HK-2 (cell line): ENCODE data around the gene ACKR3.

Experiments
- DNase-seq: peaks from one replicate; pipeline ENCODE4 v3.0.0-alpha.2; 2018; ENCODE audit not compliant: unreplicated experiment

ACKR3 gene

GRCh38 chr2:236550290-236550689, 19.3 kb upstream of the ACKR3 start:
- DNase-seq: no peak

DNA sequence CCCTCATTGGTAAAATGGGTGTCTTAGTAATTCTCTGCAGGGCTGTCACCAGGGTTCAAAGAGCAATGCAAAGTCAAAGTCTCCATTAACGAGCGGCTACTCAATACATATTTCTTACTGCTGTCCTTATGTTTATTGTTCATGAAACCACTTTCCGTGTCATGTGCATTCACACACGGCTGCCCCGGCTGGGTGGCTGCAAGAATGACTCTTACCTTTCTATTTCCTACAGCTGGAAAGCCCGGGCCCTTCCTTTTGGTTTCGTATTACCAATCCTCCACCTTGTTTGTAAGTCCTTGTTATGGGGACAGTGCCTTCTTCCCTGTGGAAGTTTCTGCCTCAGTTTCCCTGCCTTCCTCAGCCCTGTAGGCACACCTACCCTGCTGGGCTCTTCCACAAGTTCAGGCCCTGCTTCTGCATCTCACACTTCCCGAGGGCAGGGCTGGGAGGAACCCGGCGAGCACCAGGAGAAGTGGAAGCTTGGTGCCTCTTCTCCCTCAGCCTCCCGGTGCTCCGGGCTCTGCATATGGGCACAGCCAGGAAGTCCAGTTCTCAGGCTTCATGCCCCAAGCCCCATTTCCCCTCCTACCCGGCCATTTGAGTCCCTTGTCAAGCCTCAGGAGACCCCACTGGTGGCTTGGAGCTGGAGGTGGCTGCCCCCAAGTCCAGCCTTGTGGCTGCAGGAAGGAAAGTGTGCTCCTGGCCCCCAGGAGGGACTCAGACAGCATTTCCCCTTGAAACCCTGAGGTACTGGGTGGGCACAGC, 18.7 kb upstream of the ACKR3 start:
- DNase-seq: no peak

GRCh38 chr2:236551471-236552211, 18.0 kb upstream of the ACKR3 start:
- DNase-seq: no peak

DNA sequence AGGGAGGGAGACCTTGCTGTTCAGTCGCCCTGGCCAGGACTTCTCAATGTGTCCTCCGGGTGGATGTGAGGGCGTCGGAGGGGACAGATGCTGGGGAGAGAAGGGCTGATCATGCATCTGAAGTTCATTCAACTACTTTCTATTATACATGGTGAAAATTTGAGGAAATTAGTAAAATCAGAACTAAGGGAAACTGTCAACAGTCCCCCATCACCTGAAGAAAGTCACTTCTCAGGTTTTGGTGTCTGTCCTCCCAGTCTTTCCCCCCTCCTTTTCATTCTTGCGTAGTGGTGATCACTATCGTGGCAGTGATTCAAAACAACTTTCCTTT, 17.4 kb upstream of the ACKR3 start:
- DNase-seq: no peak

- DNase-seq: no peak
Observed at GRCh38 chr2:236552581-236553363, 16.9 kb upstream of the ACKR3 start.

DNA sequence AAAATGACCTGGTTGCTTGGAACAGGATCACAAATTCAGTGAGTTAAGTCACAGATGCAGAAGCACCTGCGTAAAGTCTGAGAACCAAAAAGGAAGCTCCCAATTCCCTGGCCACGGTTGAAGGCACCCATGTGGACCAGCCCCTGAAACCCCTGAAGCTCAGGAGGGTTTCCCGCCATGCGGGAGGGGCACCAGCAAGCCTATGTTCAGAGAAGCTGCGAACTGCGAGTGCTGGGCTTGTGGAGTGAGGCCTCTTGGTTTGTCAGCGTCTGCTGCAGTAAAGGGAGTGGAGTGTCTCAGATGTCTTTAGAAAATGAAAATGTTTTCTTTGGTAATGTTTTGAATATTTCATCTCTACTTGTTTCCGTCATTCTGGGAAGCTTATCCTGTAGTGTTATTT, 16.1 kb upstream of the ACKR3 start:
- no peak for DNase-seq

- no peak for DNase-seq
Observed at GRCh38 chr2:236554629-236555282, 14.9 kb upstream of the ACKR3 start.

GRCh38 chr2:236555481-236555880, 14.1 kb upstream of the ACKR3 start:
- DNase-seq: no peak

DNA sequence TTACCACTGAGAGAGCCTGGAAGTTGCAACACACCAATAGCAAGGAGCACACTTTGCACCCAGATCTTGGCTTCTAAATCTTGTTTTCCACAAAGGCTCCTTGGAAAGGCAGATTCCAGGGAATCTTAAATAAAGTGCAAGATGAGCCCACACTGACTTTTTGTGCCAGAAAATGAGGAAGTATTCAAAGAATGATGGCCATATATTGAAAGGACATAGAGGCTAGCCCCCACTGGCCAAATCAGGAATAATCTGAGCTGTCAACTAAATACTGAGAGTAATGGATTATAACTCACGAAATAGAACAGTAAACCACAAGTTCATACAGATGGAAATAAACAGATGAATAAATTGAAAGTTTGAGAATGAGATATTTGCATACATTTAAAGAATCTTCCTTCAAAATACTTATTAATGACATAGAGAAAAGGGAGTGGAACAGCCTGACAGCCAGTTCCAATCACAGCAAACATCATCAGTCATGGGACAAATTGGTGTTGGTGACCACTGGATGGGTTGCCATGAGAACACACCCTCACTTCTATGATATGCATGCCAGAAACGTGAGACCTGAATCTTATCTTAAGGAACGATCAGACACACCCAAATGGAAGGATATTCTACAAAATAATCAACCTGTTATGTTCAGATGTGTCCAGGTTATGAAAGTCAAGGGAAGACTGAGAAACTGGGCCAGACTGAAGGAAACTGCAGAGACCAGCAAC, 12.2 kb upstream of the ACKR3 start:
- no peak for DNase-seq

DNA sequence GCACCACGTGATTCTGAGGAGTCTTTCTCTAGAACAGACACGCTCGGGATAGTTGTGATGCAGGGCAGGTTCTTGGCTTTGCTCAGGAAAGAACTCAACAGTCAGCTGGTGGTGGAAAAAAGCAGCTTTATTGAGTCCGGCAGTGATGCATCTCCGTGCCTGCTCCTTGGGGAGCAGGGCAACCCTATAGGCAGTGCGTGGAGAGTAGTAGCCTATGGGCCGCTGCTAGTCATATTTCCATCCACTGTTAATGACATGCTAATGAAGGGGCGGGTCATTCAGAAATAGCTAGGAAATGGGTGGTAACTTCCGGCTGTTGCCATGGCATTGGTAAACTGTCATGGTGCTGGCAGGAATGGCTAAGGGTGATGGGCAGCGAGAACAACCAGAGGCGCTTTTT, 11.6 kb upstream of the ACKR3 start:
- DNase-seq: no peak

GRCh38 chr2:236558993-236559978, 10.3 kb upstream of the ACKR3 start:
- DNase-seq: no peak

GRCh38 chr2:236561874-236562273, 7.8 kb upstream of the ACKR3 start:
- DNase-seq: no peak

- no peak for DNase-seq
Observed at GRCh38 chr2:236562434-236562833, 7.2 kb upstream of the ACKR3 start.

DNA sequence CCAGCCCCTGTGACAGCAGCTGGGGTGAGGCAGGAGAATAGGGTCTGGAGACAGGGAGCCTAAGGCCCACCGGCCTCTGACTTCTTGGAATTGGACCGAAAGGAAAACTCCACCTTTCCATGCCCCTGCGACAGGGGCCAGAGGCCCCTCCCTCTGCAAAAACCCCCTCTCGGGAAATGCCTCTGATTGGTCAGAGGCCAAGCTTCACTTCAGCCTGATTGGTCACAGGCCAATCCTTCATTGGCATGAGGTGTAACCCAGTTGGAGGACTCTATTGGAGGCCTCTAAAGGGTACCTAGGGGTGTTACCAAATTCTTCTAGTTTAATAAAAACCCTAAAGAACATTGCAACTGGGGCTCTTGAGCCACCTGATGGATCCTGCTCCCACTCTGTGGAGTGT, 5.7 kb upstream of the ACKR3 start:
- DNase-seq: no peak

GRCh38 chr2:236565212-236565611, 4.4 kb upstream of the ACKR3 start:
- DNase-seq: no peak

GRCh38 chr2:236565879-236566402, 3.7 kb upstream of the ACKR3 start:
- no peak for DNase-seq

GRCh38 chr2:236566596-236566995, 3.0 kb upstream of the ACKR3 start:
- DNase-seq: no peak

- DNase-seq: no peak
Observed at GRCh38 chr2:236568068-236568921, 1.3 kb upstream of the ACKR3 start.

DNA sequence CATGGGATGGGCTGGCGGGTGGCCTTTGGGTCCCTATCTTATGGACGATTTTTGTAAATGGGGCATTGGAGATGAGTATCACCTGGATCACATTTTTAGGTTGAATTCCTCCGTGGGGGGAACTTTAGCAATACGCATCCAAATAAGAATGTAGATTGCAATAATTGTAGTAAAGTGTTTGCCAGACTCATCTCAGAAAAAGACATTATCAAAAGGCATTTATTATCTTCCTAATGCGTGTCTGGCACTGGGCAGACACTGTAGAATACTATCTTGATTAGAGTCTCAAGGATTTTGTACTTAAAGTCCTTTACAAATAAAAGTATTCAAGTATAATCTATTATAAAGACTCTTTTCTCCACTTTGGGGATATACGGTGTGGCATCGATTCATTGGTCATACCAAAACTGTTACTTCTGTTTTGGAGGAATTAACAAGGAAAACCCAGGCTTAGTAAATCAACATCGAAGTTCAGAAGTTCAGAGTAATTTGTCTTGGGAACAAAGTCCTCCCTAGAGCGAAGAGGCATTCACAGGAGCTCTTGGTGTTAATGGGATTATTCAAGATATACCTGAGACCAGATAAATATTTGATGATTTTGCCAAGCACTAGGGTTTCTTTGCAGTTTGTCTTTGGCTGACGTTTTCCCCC, 578 bp upstream of the ACKR3 start:
- DNase-seq: no peak
